HEK293 (cell line): ENCODE results near the gene DIO3.

ENCODE experiments used
- CTCF ChIA-PET: fragments of 350-600 bp; formaldehyde crosslinking; extraction: SDS; loops from one replicate; lab custom pipeline; 2021; ENCODE audit warnings: antibody characterized with exemption; lab: Yijun Ruan, JAX
- POLR2A ChIA-PET: fragments of 300-600 bp; formaldehyde crosslinking; extraction: SDS; loops from one replicate; lab custom pipeline; 2020; ENCODE audit warnings: antibody characterized with exemption, inconsistent platforms; lab: Yijun Ruan, JAX
- H3K27ac ChIP-seq: fragments of 200-500 bp; sonication (Bioruptor generic); 2 replicates; pipeline ENCODE4 v1.5.1; 2014; ENCODE audit warnings: low read depth, low read length, control low read depth, inconsistent platforms; ENCODE audit errors: extremely low read depth
- H3K36me3 ChIP-seq, 2 experiments: fragments of 200-500 bp in 1 of 2; sonication (Bioruptor generic) in 1 of 2; 1 replicate in 1 of 2; 2 replicates in 1 of 2; pipeline ENCODE4 v1.5.1; 2014 to 2017; ENCODE audit warnings: inconsistent platforms in 2 of 2, low read length in 2 of 2; ENCODE audit not compliant: control insufficient read depth in 2 of 2, insufficient read depth in 1 of 2
- H3K4me1 ChIP-seq: fragments of 200-500 bp; sonication (Bioruptor generic); 2 replicates; pipeline ENCODE4 v1.5.1; 2014; ENCODE audit warnings: mild to moderate bottlenecking, low read length, inconsistent platforms; ENCODE audit not compliant: control insufficient read depth, insufficient read depth
- H3K4me3 ChIP-seq: 2 replicates; pipeline ENCODE4 v1.5.1; 2011; ENCODE audit warnings: low read depth, mild to moderate bottlenecking, control low read depth, low read length, moderate library complexity
- H3K9me3 ChIP-seq: fragments of 200-500 bp; sonication (Bioruptor generic); 2 replicates; pipeline ENCODE4 v1.5.1; 2014; ENCODE audit warnings: low read depth, low read length, inconsistent platforms; ENCODE audit not compliant: control insufficient read depth, insufficient read depth
- BCL11A ChIP-seq: fragments of 450-650 bp; formaldehyde crosslinking; IDR thresholded peaks from 2 replicates; pipeline ENCODE4 v1.5.1; 2016; ENCODE audit warnings: low read depth, missing biosample characterization, missing genetic modification characterization
- GLI2 ChIP-seq: fragments of 450-650 bp; formaldehyde crosslinking; IDR thresholded peaks from 2 replicates; pipeline ENCODE4; 2017; ENCODE audit warnings: missing biosample characterization, missing genetic modification characterization, low read depth, borderline replicate concordance
- GLIS2 ChIP-seq: fragments of 450-650 bp; formaldehyde crosslinking; IDR thresholded peaks from 2 replicates; pipeline ENCODE4 v1.5.1; 2016; ENCODE audit warnings: missing biosample characterization, missing genetic modification characterization
- KLF10 ChIP-seq: fragments of 450-650 bp; IDR thresholded peaks from 2 replicates; pipeline ENCODE4 v1.5.1; 2018; ENCODE audit warnings: missing biosample characterization, mild to moderate bottlenecking, missing genetic modification characterization
- KLF16 ChIP-seq: fragments of 450-650 bp; formaldehyde crosslinking; IDR thresholded peaks from 2 replicates; pipeline ENCODE4 v1.5.1; 2017; ENCODE audit warnings: missing biosample characterization, missing genetic modification characterization
- OSR2 ChIP-seq: fragments of 450-650 bp; formaldehyde crosslinking; IDR thresholded peaks from 2 replicates; pipeline ENCODE4 v1.5.1; 2016; ENCODE audit warnings: missing biosample characterization, missing genetic modification characterization
- SP3 ChIP-seq: fragments of 450-650 bp; formaldehyde crosslinking; IDR thresholded peaks from 2 replicates; pipeline ENCODE4 v1.5.1; 2016; ENCODE audit warnings: missing biosample characterization, missing genetic modification characterization
- ZBTB20 ChIP-seq: fragments of 450-650 bp; formaldehyde crosslinking; IDR thresholded peaks from 2 replicates; pipeline ENCODE4 v1.5.1; 2016; ENCODE audit warnings: missing biosample characterization, missing genetic modification characterization
- ZEB2 ChIP-seq: fragments of 450-650 bp; formaldehyde crosslinking; IDR thresholded peaks from 2 replicates; pipeline ENCODE4 v1.5.1; 2016; ENCODE audit warnings: missing biosample characterization, missing genetic modification characterization
- ZFP41 ChIP-seq: fragments of 450-650 bp; formaldehyde crosslinking; IDR thresholded peaks from 2 replicates; pipeline ENCODE4 v1.5.1; 2016; ENCODE audit warnings: missing biosample characterization, missing genetic modification characterization, borderline replicate concordance
- ZFP69B ChIP-seq: fragments of 450-650 bp; formaldehyde crosslinking; IDR thresholded peaks from 2 replicates; pipeline ENCODE4 v1.5.1; 2016; ENCODE audit warnings: missing biosample characterization, missing genetic modification characterization
- ZIC2 ChIP-seq: fragments of 450-650 bp; formaldehyde crosslinking; IDR thresholded peaks from 2 replicates; pipeline ENCODE4 v1.5.1; 2016; ENCODE audit warnings: missing biosample characterization, missing genetic modification characterization
- ZNF133 ChIP-seq: fragments of 450-650 bp; formaldehyde crosslinking; IDR thresholded peaks from 2 replicates; pipeline ENCODE4 v1.5.1; 2016; ENCODE audit warnings: missing biosample characterization, missing genetic modification characterization
- ZNF19 ChIP-seq: fragments of 450-650 bp; formaldehyde crosslinking; IDR thresholded peaks from 2 replicates; pipeline ENCODE4; 2016; ENCODE audit warnings: missing biosample characterization, missing genetic modification characterization, low read depth
- ZNF366 ChIP-seq: fragments of 450-650 bp; formaldehyde crosslinking; conservative IDR thresholded peaks from 2 replicates; pipeline ENCODE4 v1.5.1; 2016; ENCODE audit warnings: missing biosample characterization, missing genetic modification characterization
- ZNF37A ChIP-seq: fragments of 450-650 bp; IDR thresholded peaks from 2 replicates; pipeline ENCODE4 v1.5.1; 2018; ENCODE audit warnings: missing biosample characterization, missing genetic modification characterization
- ZNF391 ChIP-seq: fragments of 450-650 bp; formaldehyde crosslinking; IDR thresholded peaks from 2 replicates; pipeline ENCODE4 v1.5.1; 2016; ENCODE audit warnings: low read depth, missing biosample characterization, missing genetic modification characterization, borderline replicate concordance
- ZNF473 ChIP-seq: fragments of 450-650 bp; formaldehyde crosslinking; IDR thresholded peaks from 2 replicates; pipeline ENCODE4 v1.5.1; 2017; ENCODE audit warnings: missing biosample characterization, missing genetic modification characterization
- ZNF585B ChIP-seq: fragments of 450-650 bp; formaldehyde crosslinking; IDR thresholded peaks from 2 replicates; pipeline ENCODE4 v1.5.1; 2016; ENCODE audit warnings: missing biosample characterization, missing genetic modification characterization
- ZNF677 ChIP-seq: fragments of 450-650 bp; IDR thresholded peaks from 2 replicates; pipeline ENCODE4 v1.5.0; 2018; ENCODE audit warnings: missing biosample characterization, mild to moderate bottlenecking, missing genetic modification characterization, moderate library complexity
- ZSCAN30 ChIP-seq: fragments of 450-650 bp; IDR thresholded peaks from 2 replicates; pipeline ENCODE4 v1.5.1; 2018; ENCODE audit warnings: missing biosample characterization, mild to moderate bottlenecking, missing genetic modification characterization, moderate library complexity
- TF ChIP-seq, protein P1 (sequence below): fragments of 450-650 bp; formaldehyde crosslinking; IDR thresholded peaks from 2 replicates; pipeline ENCODE4 v1.5.1; 2017; ENCODE audit warnings: missing biosample characterization, missing genetic modification characterization
- TF ChIP-seq, protein P2 (sequence below): fragments of 450-650 bp; formaldehyde crosslinking; IDR thresholded peaks from 2 replicates; pipeline ENCODE4 v1.5.1; 2017; ENCODE audit warnings: missing biosample characterization, missing genetic modification characterization
- TF ChIP-seq, protein P3 (sequence below): fragments of 450-650 bp; formaldehyde crosslinking; IDR thresholded peaks from 2 replicates; pipeline ENCODE4 v1.5.1; 2016; ENCODE audit warnings: missing biosample characterization, missing genetic modification characterization

The DIO3 gene

DNA sequence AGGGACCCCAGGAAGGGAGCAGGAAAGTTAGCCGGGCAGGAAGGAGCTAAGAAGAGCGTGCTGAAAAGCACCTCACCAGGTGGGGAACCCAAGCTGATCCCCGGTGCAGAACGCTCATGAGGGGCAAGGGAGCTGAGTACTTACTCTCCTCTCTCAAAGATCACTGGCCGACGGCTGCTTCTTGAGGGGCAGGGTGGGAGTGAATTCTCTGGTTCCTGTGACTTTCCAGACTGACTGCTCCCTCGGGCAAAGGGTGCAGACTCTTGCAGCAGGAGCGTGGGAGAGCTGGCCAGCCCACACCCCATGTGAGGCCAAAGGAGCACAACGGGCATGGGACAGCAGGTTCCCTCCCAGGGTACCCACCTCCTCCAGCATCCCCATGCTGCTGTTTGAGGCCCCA, 44.9 kb upstream of the DIO3 start:
- Histone ChIP-seq H3K4me1 (no peaks in the 10 kb centered on the region), H3K4me3 (no peak overlapping the region), H3K27ac (no peak overlapping the region), H3K9me3 (no peaks in the 10 kb centered on the region), H3K36me3 (no peaks in the 10 kb centered on the region)
- TF ChIP-seq SP3, result no peak
- TF ChIP-seq BCL11A, result no peak
- TF ChIP-seq ZNF585B (tag by site-specific recombination), result no peak
- ChIA-PET CTCF (no interaction called here), POLR2A (no interaction called here)

DNA sequence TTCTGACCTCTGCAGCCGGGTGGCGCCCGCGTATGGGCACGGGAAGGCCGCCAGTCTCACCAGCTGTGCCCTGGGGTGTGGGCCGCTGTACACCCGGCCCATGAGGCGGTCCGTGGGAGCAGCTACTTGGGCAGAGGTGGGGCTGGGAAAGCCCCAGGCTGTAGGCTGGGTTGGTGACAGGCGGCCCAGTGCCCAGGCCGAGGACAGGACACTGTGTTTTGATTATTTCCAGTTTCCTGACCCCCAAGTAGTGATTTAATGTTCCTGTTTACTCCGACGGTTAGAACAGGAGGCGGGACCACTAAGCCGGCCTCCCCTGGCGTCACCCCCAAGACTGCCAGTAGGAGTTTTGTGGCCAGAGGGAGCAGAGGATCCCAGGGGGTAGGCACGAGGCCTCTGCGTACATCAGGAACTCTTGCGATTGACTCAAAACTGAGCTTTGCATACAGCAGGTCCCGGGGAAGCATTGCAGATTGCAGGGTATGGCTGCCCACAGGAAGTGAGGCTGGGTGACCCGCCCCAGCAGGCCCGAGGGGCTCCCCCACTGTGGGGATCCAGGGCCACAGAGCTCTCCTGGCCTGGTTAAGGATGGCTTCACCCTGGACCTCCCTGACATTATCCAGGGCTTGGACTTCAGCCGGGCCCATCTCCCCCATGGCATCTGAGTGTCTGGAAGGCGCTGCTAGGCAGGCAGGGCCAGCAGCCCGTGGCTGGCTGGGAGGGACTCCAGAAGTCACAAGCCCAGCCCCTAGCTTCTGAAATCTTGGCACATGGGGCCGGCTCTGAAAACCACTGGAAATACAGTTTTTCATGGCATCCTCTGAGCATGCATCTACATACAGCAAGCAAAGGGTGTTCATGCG, 42.5 kb upstream of the DIO3 start:
- H3K36me3 ChIP-seq, result no peaks in the 10 kb centered on the region
- H3K9me3 ChIP-seq, result no peaks in the 10 kb centered on the region
- TF ChIP-seq ZBTB20 (tag by site-specific recombination) (no peak), KLF10 (no peak), ZFP69B (tag by site-specific recombination) (no peak), GLIS2 (tag by site-specific recombination) (no peak), ZNF473 (tag by site-specific recombination) (no peak)
- TF ChIP-seq, protein P1, sequence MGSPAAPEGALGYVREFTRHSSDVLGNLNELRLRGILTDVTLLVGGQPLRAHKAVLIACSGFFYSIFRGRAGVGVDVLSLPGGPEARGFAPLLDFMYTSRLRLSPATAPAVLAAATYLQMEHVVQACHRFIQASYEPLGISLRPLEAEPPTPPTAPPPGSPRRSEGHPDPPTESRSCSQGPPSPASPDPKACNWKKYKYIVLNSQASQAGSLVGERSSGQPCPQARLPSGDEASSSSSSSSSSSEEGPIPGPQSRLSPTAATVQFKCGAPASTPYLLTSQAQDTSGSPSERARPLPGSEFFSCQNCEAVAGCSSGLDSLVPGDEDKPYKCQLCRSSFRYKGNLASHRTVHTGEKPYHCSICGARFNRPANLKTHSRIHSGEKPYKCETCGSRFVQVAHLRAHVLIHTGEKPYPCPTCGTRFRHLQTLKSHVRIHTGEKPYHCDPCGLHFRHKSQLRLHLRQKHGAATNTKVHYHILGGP (tag by site-specific recombination), result no peak
- no peaks in the 10 kb centered on the region for H3K4me1 ChIP-seq
- no peak overlapping the region for H3K4me3 ChIP-seq
- ChIA-PET POLR2A (interaction anchor here (0.7 kb wide), 1 partner anchor 24 kb away, joined by 3 read pairs; no protein-coding TSS in a partner anchor), CTCF (interaction anchor here (0.7 kb wide), 1 partner anchor 21 kb away, joined by 3 read pairs; no protein-coding TSS in a partner anchor)
- H3K27ac ChIP-seq, result no peak overlapping the region

DNA sequence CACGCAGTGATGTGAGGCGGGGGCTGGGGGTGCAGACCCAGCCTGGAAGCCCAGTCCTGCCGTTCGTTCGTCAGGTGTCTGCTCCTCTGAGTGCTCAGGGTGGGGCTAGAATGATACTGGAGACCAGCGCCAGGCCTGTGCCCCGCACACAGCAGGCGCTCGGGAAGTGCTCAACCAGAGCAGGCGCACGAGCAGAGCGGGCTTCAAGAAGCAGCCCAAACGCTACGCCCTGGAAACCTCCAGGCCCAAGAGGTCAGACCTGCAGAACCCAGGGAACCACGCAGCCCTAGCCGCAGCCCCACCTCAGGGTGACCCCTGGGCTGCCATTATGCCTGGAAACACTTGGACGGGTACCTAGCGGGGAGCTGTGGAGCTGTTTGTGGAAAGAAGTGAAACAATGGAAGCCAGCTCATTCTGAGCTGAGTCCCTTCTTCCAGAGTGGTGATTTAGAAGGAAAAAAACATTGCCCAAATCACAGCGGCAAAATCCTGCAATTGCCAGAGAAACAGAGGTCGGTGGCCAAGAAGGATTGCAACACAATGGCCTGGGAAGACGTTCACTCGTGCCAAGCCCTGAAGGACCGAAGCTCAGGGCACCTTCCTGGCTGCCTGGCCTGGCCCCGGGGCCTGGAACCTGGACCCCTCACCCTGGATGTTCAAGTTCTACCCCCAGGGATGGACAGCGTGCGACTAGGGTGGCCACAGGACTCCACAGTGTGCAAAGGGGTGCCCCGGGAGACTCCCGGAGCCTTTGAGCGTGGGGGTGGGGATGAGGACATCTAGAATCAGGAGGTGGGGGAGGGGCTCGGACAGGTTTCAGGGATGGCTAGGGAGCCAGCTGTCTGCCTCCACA, 40.4 kb upstream of the DIO3 start:
- no peak overlapping the region for H3K4me3 ChIP-seq
- H3K4me1 ChIP-seq, result no peaks in the 10 kb centered on the region
- POLR2A ChIA-PET, result no interaction called here
- no peak overlapping the region for H3K27ac ChIP-seq
- no peaks in the 10 kb centered on the region for H3K36me3 ChIP-seq
- CTCF ChIA-PET, result no interaction called here
- no peaks in the 10 kb centered on the region for H3K9me3 ChIP-seq
- TF ChIP-seq ZNF37A (tag by site-specific recombination) (no peak), ZNF366 (tag by site-specific recombination) (no peak), ZIC2 (tag by site-specific recombination) (no peak), ZNF19 (no peak), ZNF133 (no peak), GLI2 (tag by site-specific recombination) (no peak), OSR2 (tag by site-specific recombination) (no peak), ZEB2 (tag by site-specific recombination) (no peak), ZNF677 (tag by site-specific recombination) (no peak), ZSCAN30 (tag by site-specific recombination) (no peak), KLF16 (tag by site-specific recombination) (no peak), ZNF391 (tag by site-specific recombination) (no peak), ZFP41 (tag by site-specific recombination) (no peak)
- TF ChIP-seq, protein P2, sequence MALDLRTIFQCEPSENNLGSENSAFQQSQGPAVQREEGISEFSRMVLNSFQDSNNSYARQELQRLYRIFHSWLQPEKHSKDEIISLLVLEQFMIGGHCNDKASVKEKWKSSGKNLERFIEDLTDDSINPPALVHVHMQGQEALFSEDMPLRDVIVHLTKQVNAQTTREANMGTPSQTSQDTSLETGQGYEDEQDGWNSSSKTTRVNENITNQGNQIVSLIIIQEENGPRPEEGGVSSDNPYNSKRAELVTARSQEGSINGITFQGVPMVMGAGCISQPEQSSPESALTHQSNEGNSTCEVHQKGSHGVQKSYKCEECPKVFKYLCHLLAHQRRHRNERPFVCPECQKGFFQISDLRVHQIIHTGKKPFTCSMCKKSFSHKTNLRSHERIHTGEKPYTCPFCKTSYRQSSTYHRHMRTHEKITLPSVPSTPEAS (tag by site-specific recombination), result no peak
- TF ChIP-seq, protein P3, sequence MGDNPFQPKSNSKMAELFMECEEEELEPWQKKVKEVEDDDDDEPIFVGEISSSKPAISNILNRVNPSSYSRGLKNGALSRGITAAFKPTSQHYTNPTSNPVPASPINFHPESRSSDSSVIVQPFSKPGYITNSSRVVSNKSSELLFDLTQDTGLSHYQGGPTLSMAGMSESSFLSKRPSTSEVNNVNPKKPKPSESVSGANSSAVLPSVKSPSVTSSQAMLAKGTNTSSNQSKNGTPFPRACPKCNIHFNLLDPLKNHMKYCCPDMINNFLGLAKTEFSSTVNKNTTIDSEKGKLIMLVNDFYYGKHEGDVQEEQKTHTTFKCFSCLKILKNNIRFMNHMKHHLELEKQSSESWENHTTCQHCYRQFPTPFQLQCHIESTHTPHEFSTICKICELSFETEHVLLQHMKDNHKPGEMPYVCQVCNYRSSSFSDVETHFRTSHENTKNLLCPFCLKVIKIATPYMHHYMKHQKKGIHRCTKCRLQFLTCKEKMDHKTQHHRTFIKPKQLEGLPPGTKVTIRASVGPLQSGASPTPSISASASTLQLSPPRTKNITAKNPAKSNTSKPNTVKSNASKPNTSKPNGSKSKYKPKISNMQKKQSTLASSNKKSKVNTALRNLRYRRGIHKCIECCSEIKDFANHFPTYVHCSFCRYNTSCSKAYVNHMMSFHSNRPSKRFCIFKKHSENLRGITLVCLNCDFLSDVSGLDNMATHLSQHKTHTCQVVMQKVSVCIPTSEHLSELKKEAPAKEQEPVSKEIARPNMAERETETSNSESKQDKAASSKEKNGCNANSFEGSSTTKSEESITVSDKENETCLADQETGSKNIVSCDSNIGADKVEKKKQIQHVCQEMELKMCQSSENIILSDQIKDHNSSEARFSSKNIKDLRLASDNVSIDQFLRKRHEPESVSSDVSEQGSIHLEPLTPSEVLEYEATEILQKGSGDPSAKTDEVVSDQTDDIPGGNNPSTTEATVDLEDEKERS (tag by site-specific recombination), result no peak
